Measurements from ENCODE around the gene C18orf63.
"Not testable (repeated sequence)": the region's sequence is repeated elsewhere in the genome, so short reads cannot be mapped to it uniquely, and the experiment has no call there.

C18orf63 gene

DNA sequence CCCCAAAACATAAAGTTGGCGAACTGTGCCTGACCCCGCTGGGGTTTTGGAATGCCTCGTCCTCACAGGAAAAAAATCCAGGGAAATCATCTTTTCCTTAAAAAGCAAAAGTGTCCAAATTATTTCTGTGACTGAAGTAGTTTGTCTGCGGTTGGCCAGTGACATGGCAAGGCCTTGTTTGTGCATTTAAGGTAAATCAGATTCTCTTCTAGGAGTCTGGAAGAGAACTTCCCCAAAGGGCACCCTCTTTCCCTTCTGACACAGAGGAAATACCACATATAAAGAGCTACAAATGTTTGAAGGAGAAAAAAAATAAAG lies 23.1 kb upstream of the C18orf63 start:
- H3K9me3 ChIP-seq (ENCODE audit: control insufficient read depth in 5 of 5, low read length in 5 of 5): no peaks in the 10 kb centered on the region
- peak overlapping the region; percentile 4 to 80 (median 60) for H3K9ac ChIP-seq (ENCODE audit: low read length in 5 of 5)
- no peaks in the 10 kb centered on the region for H3K27me3 ChIP-seq (ENCODE audit: control insufficient read depth in 5 of 5, insufficient read depth in 4 of 5, low read length in 5 of 5)
- peak overlapping the region; percentile 84 for H3K27ac ChIP-seq (ENCODE audit: low read depth, low read length)
- peak overlapping the region; percentile 60 to 96 (median 92) for H3K4me3 ChIP-seq (ENCODE audit: low read depth in 1 of 5, low read length in 5 of 5)
- peaks cover 0 to 53% (median 38%) of the 10 kb centered on the region in 5 donors for H3K4me1 ChIP-seq (ENCODE audit: control insufficient read depth in 5 of 5, insufficient read depth in 5 of 5, low read length in 5 of 5)
- H3K36me3 ChIP-seq (ENCODE audit: control insufficient read depth in 5 of 5, insufficient read depth in 5 of 5, low read length in 5 of 5): no peaks in the 10 kb centered on the region

DNA sequence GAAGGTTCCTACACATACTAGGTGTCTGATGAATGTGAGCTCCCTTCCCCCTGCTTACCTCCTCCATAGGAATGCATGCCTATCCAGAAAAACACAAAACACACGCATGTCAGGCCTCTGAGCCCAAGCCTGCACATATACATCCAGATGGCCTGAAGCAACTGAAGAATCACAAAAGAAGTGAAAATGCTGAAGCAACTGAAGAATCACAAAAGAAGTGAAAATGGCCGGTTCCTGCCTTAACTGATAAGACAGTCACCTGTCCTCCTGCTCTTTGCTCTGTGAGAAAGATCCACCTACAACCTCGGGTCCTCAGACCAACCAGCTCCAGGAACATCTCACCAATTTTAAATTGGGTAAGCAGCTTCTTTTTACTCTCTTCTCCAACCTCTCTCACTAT lies 22.7 kb upstream of the C18orf63 start:
- H3K4me3 ChIP-seq (ENCODE audit: low read depth in 1 of 5, low read length in 5 of 5); H3K27me3 ChIP-seq (ENCODE audit: control insufficient read depth in 5 of 5, insufficient read depth in 4 of 5, low read length in 5 of 5); H3K9ac ChIP-seq (ENCODE audit: low read length in 5 of 5); H3K36me3 ChIP-seq (ENCODE audit: control insufficient read depth in 5 of 5, insufficient read depth in 5 of 5, low read length in 5 of 5); H3K9me3 ChIP-seq (ENCODE audit: control insufficient read depth in 5 of 5, low read length in 5 of 5): not testable (repeated sequence)
- H3K4me1 ChIP-seq (ENCODE audit: control insufficient read depth in 5 of 5, insufficient read depth in 5 of 5, low read length in 5 of 5): peaks cover 0 to 48% (median 33%) of the 10 kb centered on the region in 5 donors
- H3K27ac ChIP-seq (ENCODE audit: low read depth, low read length): peak overlapping the region; percentile 84

DNA sequence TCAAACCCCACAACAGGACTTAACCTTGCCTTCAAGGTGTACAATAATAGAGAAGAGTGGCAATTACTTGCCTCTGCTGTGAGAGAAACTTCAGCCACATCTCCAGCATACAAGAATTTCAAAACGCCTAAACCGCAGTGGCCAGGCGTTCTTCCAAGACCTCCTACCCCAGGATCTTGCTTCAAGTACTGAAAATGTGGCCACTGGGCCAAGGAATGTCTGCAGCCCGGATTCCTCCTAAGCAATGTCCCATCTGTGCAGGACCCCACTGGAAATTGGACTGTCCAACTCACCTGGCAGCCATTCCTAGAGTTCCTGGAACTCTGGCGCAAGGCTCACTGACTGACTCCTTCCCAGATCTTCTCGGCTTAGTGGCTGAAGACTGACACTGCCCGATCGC lies 21.1 kb upstream of the C18orf63 start:
- Histone ChIP-seq H3K27me3 (ENCODE audit: control insufficient read depth in 5 of 5, insufficient read depth in 4 of 5, low read length in 5 of 5) (no peaks in the 10 kb centered on the region), H3K9ac (ENCODE audit: low read length in 5 of 5) (no peak overlapping the region), H3K4me1 (ENCODE audit: control insufficient read depth in 5 of 5, insufficient read depth in 5 of 5, low read length in 5 of 5) (peaks cover 0 to 34% (median 26%) of the 10 kb centered on the region in 5 donors), H3K36me3 (ENCODE audit: control insufficient read depth in 5 of 5, insufficient read depth in 5 of 5, low read length in 5 of 5) (no peaks in the 10 kb centered on the region), H3K9me3 (ENCODE audit: control insufficient read depth in 5 of 5, low read length in 5 of 5) (no peaks in the 10 kb centered on the region), H3K4me3 (ENCODE audit: low read depth in 1 of 5, low read length in 5 of 5) (no peak overlapping the region), H3K27ac (ENCODE audit: low read depth, low read length) (peak overlapping the region; percentile 50)

DNA sequence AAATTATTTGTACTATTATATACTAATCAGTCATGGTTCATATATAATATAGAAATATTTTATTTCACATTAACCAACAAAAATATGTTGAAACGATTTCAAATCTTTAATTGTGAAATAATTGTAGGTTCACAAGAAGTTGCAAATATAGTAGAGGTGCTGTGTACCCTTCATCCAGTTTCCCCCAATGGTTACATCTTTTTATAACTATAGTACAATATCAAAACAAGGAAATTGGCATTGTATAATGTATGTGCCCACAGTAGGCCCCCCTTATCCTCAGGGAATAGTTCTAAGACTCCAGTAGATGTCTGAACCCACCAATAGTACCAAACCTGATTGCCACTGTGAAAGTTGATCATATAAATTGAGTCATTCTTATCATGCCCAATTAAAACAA lies 16.5 kb upstream of the C18orf63 start:
- H3K27ac ChIP-seq (ENCODE audit: low read depth, low read length): no peak overlapping the region
- peaks cover 0 to 8% (median 1%) of the 10 kb centered on the region in 5 donors for H3K4me1 ChIP-seq (ENCODE audit: control insufficient read depth in 5 of 5, insufficient read depth in 5 of 5, low read length in 5 of 5)
- H3K36me3 ChIP-seq (ENCODE audit: control insufficient read depth in 5 of 5, insufficient read depth in 5 of 5, low read length in 5 of 5): no peaks in the 10 kb centered on the region
- no peak overlapping the region for H3K4me3 ChIP-seq (ENCODE audit: low read depth in 1 of 5, low read length in 5 of 5)
- H3K27me3 ChIP-seq (ENCODE audit: control insufficient read depth in 5 of 5, insufficient read depth in 4 of 5, low read length in 5 of 5): no peaks in the 10 kb centered on the region
- no peak overlapping the region for H3K9ac ChIP-seq (ENCODE audit: low read length in 5 of 5)
- no peaks in the 10 kb centered on the region for H3K9me3 ChIP-seq (ENCODE audit: control insufficient read depth in 5 of 5, low read length in 5 of 5)

DNA sequence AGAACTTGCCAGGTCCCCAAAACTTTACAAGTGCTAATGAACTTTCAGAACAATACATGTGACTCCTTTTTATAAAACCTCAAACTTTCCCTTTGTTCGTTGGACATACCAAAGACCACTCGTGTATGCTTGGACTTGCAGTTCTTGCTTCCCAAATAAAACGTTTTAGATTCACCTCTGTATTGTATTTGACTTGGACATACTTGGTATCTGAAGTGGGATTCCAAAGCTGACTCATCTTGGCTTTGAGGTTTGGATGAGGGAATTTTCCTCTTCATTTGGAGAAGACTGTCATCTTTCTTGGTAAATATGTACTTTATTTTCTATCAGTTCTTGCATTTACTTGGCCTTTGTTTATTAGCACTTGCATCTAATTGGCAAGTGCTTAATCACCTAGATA lies 15.9 kb upstream of the C18orf63 start:
- H3K9ac ChIP-seq (ENCODE audit: low read length in 5 of 5): no peak overlapping the region
- no peaks in the 10 kb centered on the region for H3K27me3 ChIP-seq (ENCODE audit: control insufficient read depth in 5 of 5, insufficient read depth in 4 of 5, low read length in 5 of 5)
- peaks cover 0 to 5% (median 0%) of the 10 kb centered on the region in 5 donors for H3K4me1 ChIP-seq (ENCODE audit: control insufficient read depth in 5 of 5, insufficient read depth in 5 of 5, low read length in 5 of 5)
- no peaks in the 10 kb centered on the region for H3K36me3 ChIP-seq (ENCODE audit: control insufficient read depth in 5 of 5, insufficient read depth in 5 of 5, low read length in 5 of 5)
- H3K4me3 ChIP-seq (ENCODE audit: low read depth in 1 of 5, low read length in 5 of 5): no peak overlapping the region
- no peak overlapping the region for H3K27ac ChIP-seq (ENCODE audit: low read depth, low read length)
- H3K9me3 ChIP-seq (ENCODE audit: control insufficient read depth in 5 of 5, low read length in 5 of 5): no peaks in the 10 kb centered on the region

DNA sequence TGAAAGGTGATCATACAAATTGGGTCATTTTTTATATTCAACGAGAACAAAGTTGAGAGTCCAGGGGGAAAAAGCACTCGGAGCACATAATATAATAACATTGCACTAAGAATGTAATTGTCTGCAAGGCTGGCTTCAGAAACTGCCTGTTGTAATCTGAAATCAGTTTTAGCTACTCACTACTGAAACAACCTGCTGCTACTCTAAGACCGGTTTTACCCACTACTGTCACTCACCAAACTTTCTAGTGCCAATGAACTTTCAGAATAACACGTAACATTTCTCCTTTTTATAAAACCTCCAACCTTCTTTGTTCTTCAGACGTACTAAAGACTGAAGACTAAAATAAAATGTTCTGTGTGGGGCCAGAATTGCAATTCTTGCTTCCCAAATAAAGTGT lies 12.3 kb upstream of the C18orf63 start:
- no peak overlapping the region for H3K4me3 ChIP-seq (ENCODE audit: low read depth in 1 of 5, low read length in 5 of 5)
- H3K27ac ChIP-seq (ENCODE audit: low read depth, low read length): no peak overlapping the region
- H3K9me3 ChIP-seq (ENCODE audit: control insufficient read depth in 5 of 5, low read length in 5 of 5): no peaks in the 10 kb centered on the region
- no peaks in the 10 kb centered on the region for H3K36me3 ChIP-seq (ENCODE audit: control insufficient read depth in 5 of 5, insufficient read depth in 5 of 5, low read length in 5 of 5)
- no peaks in the 10 kb centered on the region for H3K27me3 ChIP-seq (ENCODE audit: control insufficient read depth in 5 of 5, insufficient read depth in 4 of 5, low read length in 5 of 5)
- H3K4me1 ChIP-seq (ENCODE audit: control insufficient read depth in 5 of 5, insufficient read depth in 5 of 5, low read length in 5 of 5): peaks cover 0 to 5% (median 0%) of the 10 kb centered on the region in 5 donors
- H3K9ac ChIP-seq (ENCODE audit: low read length in 5 of 5): no peak overlapping the region

DNA sequence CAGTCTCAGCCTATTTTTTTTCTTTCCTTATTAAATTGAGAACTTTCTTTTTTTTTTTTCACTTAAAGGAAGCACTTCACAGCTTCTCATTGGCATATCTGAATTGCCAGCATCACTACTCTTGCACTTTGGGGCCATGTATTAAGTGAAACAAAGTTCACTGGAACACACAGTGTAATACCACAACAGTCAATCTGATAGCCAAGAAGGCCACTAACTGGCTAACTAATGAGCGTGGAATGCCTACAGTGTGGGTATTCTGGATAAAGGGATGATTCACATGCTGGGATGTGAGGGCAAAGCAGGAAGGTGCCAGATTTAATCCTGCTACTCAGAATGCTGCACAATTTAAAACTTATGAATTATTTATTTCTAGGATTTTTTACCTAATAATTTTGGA lies 11.7 kb upstream of the C18orf63 start:
- Histone ChIP-seq H3K27ac (ENCODE audit: low read depth, low read length) (no peak overlapping the region), H3K4me1 (ENCODE audit: control insufficient read depth in 5 of 5, insufficient read depth in 5 of 5, low read length in 5 of 5) (peaks cover 0 to 5% (median 0%) of the 10 kb centered on the region in 5 donors), H3K9ac (ENCODE audit: low read length in 5 of 5) (no peak overlapping the region), H3K27me3 (ENCODE audit: control insufficient read depth in 5 of 5, insufficient read depth in 4 of 5, low read length in 5 of 5) (no peaks in the 10 kb centered on the region), H3K4me3 (ENCODE audit: low read depth in 1 of 5, low read length in 5 of 5) (no peak overlapping the region), H3K9me3 (ENCODE audit: control insufficient read depth in 5 of 5, low read length in 5 of 5) (no peaks in the 10 kb centered on the region), H3K36me3 (ENCODE audit: control insufficient read depth in 5 of 5, insufficient read depth in 5 of 5, low read length in 5 of 5) (no peaks in the 10 kb centered on the region)

DNA sequence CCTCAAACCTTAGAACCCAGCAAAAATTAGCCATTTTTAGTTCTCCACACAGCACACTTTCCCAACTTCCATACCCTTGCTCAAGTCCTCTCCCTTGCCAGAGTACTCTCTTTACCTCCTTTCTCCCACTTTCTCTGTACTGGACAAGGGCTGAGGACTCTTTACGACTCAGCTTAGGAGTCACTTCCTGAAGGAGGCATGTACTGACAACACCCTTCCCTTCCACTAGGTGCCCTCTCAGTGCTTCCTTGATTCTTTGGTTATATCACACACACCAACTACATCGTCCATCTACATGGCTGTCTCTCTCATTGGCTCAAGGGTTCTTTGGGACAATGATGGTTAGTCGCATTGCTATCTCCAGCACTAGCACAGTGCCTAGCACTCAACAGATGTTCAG lies 5.2 kb upstream of the C18orf63 start:
- Histone ChIP-seq H3K27me3 (ENCODE audit: control insufficient read depth in 5 of 5, insufficient read depth in 4 of 5, low read length in 5 of 5) (no peaks in the 10 kb centered on the region), H3K4me3 (ENCODE audit: low read depth in 1 of 5, low read length in 5 of 5) (no peak overlapping the region), H3K9ac (ENCODE audit: low read length in 5 of 5) (no peak overlapping the region), H3K27ac (ENCODE audit: low read depth, low read length) (no peak overlapping the region), H3K4me1 (ENCODE audit: control insufficient read depth in 5 of 5, insufficient read depth in 5 of 5, low read length in 5 of 5) (peaks cover 0 to 3% (median 0%) of the 10 kb centered on the region in 5 donors), H3K36me3 (ENCODE audit: control insufficient read depth in 5 of 5, insufficient read depth in 5 of 5, low read length in 5 of 5) (no peaks in the 10 kb centered on the region), H3K9me3 (ENCODE audit: control insufficient read depth in 5 of 5, low read length in 5 of 5) (no peaks in the 10 kb centered on the region)

DNA sequence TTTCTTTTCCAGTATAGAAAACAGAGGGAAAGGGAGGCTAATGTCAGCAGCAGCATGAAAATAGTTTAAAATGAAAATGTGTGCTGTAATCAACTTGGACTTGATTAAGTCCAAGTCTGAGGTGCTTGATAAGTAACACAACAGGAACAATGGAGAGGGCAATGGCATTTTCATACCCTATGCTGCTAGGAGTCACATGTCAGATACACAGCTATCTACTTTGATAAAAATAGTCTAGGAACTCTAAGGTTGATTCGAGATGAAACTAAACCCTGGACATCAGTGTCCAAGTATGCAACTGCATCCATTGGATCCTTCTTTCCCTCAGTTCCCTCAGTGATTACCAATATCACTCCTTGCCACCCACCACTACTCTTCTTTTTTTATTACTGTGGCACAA lies 4.6 kb upstream of the C18orf63 start:
- Histone ChIP-seq H3K4me3 (ENCODE audit: low read depth in 1 of 5, low read length in 5 of 5) (no peak overlapping the region), H3K27me3 (ENCODE audit: control insufficient read depth in 5 of 5, insufficient read depth in 4 of 5, low read length in 5 of 5) (no peaks in the 10 kb centered on the region), H3K27ac (ENCODE audit: low read depth, low read length) (no peak overlapping the region)

DNA sequence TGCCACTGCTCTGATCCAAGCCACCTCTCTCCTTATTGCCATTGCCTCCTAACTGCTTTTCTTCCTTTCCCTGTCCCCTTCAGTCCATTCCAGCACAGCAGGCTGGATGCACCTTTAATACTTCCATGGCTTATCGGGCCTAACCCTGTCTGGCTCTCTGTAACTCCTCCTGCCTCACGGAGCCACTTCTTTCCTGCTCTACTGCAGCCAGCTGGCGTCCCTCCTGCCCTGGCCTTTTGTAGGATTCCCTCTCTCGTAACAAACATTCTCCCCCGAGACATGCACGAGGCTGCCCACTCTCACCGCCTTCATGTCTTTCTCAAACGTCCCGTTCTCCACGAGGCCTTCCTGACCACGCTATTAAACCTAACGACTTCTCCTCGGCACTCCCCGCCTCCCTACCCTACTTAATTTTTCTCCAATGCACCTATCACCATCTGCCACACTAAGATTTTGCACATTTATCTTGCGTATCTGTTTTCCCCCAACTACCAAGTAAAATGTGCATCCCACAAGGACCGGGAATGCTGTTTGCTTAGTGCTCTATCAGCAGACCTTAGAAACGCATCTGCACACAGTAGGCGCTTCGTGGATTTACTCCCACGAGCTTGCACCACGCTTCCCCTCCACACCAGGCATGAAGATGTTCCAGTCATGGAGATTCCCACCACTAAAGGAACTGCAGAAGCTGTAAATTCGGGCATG lies 728 bp upstream of the C18orf63 start:
- Histone ChIP-seq H3K9me3 (ENCODE audit: control insufficient read depth in 5 of 5, low read length in 5 of 5) (no peaks in the 10 kb centered on the region), H3K9ac (ENCODE audit: low read length in 5 of 5) (no peak overlapping the region), H3K4me1 (ENCODE audit: control insufficient read depth in 5 of 5, insufficient read depth in 5 of 5, low read length in 5 of 5) (peaks cover 0 to 10% (median 3%) of the 10 kb centered on the region in 5 donors), H3K4me3 (ENCODE audit: low read depth in 1 of 5, low read length in 5 of 5) (no peak overlapping the region), H3K27ac (ENCODE audit: low read depth, low read length) (no peak overlapping the region), H3K36me3 (ENCODE audit: control insufficient read depth in 5 of 5, insufficient read depth in 5 of 5, low read length in 5 of 5) (no peaks in the 10 kb centered on the region), H3K27me3 (ENCODE audit: control insufficient read depth in 5 of 5, insufficient read depth in 4 of 5, low read length in 5 of 5) (no peaks in the 10 kb centered on the region)

More for the DNA sequence above, 4.6 kb upstream of the C18orf63 start:
- Histone ChIP-seq H3K9me3 (ENCODE audit: control insufficient read depth in 5 of 5, low read length in 5 of 5) (no peaks in the 10 kb centered on the region), H3K4me1 (ENCODE audit: control insufficient read depth in 5 of 5, insufficient read depth in 5 of 5, low read length in 5 of 5) (peaks cover 0 to 6% (median 0%) of the 10 kb centered on the region in 5 donors), H3K9ac (ENCODE audit: low read length in 5 of 5) (no peak overlapping the region), H3K36me3 (ENCODE audit: control insufficient read depth in 5 of 5, insufficient read depth in 5 of 5, low read length in 5 of 5) (no peaks in the 10 kb centered on the region)

All from subcutaneous abdominal adipose tissue (tissue), 5 donors.